Tongue (tissue), 2 donors: Measurements from ENCODE around the gene KRT86. TPM values are rescaled to one million over a fixed set of nuclear protein-coding genes. Genes with fewer than 3 reads are reported as not detected.

Experiments used
- DNase-seq: peaks from one replicate; pipeline ENCODE4 v3.0.0-alpha.2; 2015
- total RNA-seq: library from RNA; depleted of rRNA; stranded (reverse); fragments of >200 nt; gene quantifications from one replicate; pipeline ENCODE4 v1.2.3, GENCODE V29; 2014

KRT86 gene
- total RNA-seq, 1 donor from 2014 or later, result not detected

GRCh38 chr12:52356762-52357580 lies 82.5 kb downstream of the KRT86 start:
- DNase-seq, result no peak

Other genes starting within 250 kb of the KRT86 start
- 65.6 TPM for gene NR4A1, start 223.2 kb upstream of the KRT86 start, total RNA-seq
- 30.3 TPM for gene ATG101, start 204.7 kb upstream of the KRT86 start, total RNA-seq
- gene SMIM41, start 194.9 kb upstream of the KRT86 start, total RNA-seq, result 0.82 TPM
- gene KRT80, start 82.6 kb upstream of the KRT86 start, total RNA-seq, result 10.3 TPM
- 27.1 TPM for gene KRT7, start 41.4 kb upstream of the KRT86 start, total RNA-seq
- 0.41 TPM for gene KRT81, start 16.9 kb downstream of the KRT86 start, total RNA-seq
- not detected for gene KRT83, start 46.8 kb downstream of the KRT86 start, total RNA-seq
- gene KRT85, start 92.8 kb downstream of the KRT86 start, total RNA-seq, result not detected
- gene KRT84, start 111.0 kb downstream of the KRT86 start, total RNA-seq, result not detected
- gene KRT82, start 131.7 kb downstream of the KRT86 start, total RNA-seq, result not detected
- 0.21 TPM for gene KRT75, start 159.7 kb downstream of the KRT86 start, total RNA-seq
- gene KRT6B, start 177.5 kb downstream of the KRT86 start, total RNA-seq, result 17.0 TPM
- gene KRT6C, start 199.2 kb downstream of the KRT86 start, total RNA-seq, result 19.3 TPM
- gene KRT6A, start 218.6 kb downstream of the KRT86 start, total RNA-seq, result 299 TPM
- gene KRT5, start 245.7 kb downstream of the KRT86 start, total RNA-seq, result 1,219 TPM